Measurements from ENCODE around the gene MUS81. TPM values are rescaled to one million over a fixed set of nuclear protein-coding genes. Genes with fewer than 3 reads are reported as not detected.

Gene MUS81
- total RNA-seq, 3 donors from 2014 or later (not counting 1 experiment from before 2014, with no cell fraction given), result 71.6 to 93.4 (median 73.6) TPM

DNA sequence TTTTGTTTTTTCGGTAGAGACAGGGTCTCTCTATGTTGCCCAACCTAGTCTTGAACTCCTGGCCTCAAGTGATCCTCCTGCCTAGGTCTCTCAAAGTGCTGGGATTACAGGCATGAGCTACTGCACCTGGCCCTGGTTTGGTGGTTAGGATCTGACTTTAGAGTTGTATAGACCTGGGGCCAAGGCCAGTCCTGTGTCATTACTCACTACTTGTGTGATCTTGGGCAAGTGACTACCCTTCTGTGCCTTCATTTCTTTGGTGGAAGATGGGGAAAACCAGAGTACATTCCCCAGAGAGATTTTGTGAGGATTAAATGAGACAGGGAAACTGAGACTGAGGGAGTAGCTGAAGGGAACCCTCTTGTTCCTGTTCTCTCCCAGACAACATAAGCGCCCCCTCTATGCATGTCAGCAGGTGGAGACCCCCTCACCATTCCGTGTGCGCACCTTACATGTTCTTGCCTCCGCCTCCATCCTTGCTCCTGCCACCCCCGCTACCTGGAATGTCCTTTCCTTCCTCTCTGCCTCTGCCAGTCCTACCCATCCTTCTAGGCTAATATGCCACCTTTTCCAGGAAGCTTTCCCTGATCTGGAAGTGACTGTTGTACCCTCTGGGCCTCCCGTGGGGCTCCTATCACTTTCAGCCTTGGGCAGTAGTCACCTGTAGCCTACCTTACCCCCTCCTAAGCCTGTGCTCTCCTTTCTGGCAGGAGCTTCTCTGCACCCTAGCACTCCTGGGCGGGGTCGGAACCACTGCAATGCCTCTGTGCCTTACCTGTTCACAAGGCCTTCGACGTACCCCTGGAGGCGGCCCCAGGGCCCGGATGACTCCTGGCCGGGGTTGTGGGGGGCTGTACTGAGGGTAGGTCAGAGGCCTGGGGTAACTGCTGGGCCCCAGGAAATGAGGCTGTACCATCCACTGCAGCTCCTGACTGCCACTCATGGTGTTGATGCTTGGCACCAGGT, 36.1 kb downstream of the MUS81 start:
- intact Hi-C loops (cut with micrococcal nuclease), result no loop called here

GRCh38 chr11:65897020-65897471, 36.8 kb downstream of the MUS81 start:
- intact Hi-C loops (cut with micrococcal nuclease), result no loop called here
- Histone ChIP-seq H3K27ac (ENCODE audit: low read length) (no peak overlapping the region), H3K4me1 (ENCODE audit: control insufficient read depth, insufficient read depth, low read length) (peaks cover 62% of the 10 kb centered on the region), H3K4me3 (ENCODE audit: low read length) (no peak overlapping the region), H3K9me3 (ENCODE audit: control insufficient read depth, insufficient read depth, low read length) (no peaks in the 10 kb centered on the region), H3K27me3 (ENCODE audit: control insufficient read depth, insufficient read depth, low read length) (peaks cover 5% of the 10 kb centered on the region), H3K36me3 (ENCODE audit: control insufficient read depth, insufficient read depth, low read length) (no peaks in the 10 kb centered on the region)
- WGBS (ENCODE audit: insufficient coverage), result 95% methylated on average over 4 of the region's 4 CpGs
- Mint-ChIP-seq H3K4me3 (no peak overlapping the region), H3K27me3 (ENCODE audit: low read depth in 2 of 2) (peaks cover 0 to 3% of the 10 kb centered on the region in 2 donors), H3K9me3 (no peaks in the 10 kb centered on the region), H3K27ac (peak overlapping the region in 1 of 2 donors; percentile 26), H3K36me3 (no peaks in the 10 kb centered on the region), H3K4me1 (peaks cover 25 to 34% of the 10 kb centered on the region in 2 donors)
- ATAC-seq (no peak), DNase-seq (no peak)
- TF ChIP-seq, protein P1, sequence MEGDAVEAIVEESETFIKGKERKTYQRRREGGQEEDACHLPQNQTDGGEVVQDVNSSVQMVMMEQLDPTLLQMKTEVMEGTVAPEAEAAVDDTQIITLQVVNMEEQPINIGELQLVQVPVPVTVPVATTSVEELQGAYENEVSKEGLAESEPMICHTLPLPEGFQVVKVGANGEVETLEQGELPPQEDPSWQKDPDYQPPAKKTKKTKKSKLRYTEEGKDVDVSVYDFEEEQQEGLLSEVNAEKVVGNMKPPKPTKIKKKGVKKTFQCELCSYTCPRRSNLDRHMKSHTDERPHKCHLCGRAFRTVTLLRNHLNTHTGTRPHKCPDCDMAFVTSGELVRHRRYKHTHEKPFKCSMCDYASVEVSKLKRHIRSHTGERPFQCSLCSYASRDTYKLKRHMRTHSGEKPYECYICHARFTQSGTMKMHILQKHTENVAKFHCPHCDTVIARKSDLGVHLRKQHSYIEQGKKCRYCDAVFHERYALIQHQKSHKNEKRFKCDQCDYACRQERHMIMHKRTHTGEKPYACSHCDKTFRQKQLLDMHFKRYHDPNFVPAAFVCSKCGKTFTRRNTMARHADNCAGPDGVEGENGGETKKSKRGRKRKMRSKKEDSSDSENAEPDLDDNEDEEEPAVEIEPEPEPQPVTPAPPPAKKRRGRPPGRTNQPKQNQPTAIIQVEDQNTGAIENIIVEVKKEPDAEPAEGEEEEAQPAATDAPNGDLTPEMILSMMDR (IDR thresholded peaks at IDR 0.05), result no peak

More for the DNA sequence above, 36.1 kb downstream of the MUS81 start:
- no peak overlapping the region for H3K27ac ChIP-seq (ENCODE audit: low read length)
- peaks cover 5% of the 10 kb centered on the region for H3K27me3 ChIP-seq (ENCODE audit: control insufficient read depth, insufficient read depth, low read length)
- DNase-seq, result no peak
- peaks cover 62% of the 10 kb centered on the region for H3K4me1 ChIP-seq (ENCODE audit: control insufficient read depth, insufficient read depth, low read length)
- WGBS (ENCODE audit: insufficient coverage), result 96% methylated on average over 14 of the region's 14 CpGs
- H3K36me3 Mint-ChIP-seq, result no peaks in the 10 kb centered on the region
- ATAC-seq, result no peak
- H3K36me3 ChIP-seq (ENCODE audit: control insufficient read depth, insufficient read depth, low read length), result no peaks in the 10 kb centered on the region
- TF ChIP-seq, protein P1 (IDR thresholded peaks at IDR 0.05), result no peak
- no peak overlapping the region for H3K4me3 Mint-ChIP-seq
- no peaks in the 10 kb centered on the region for H3K9me3 Mint-ChIP-seq
- H3K4me1 Mint-ChIP-seq, result peaks cover 20 to 32% of the 10 kb centered on the region in 2 donors
- no peaks in the 10 kb centered on the region for H3K9me3 ChIP-seq (ENCODE audit: control insufficient read depth, insufficient read depth, low read length)
- H3K4me3 ChIP-seq (ENCODE audit: low read length), result no peak overlapping the region
- H3K27me3 Mint-ChIP-seq (ENCODE audit: low read depth in 2 of 2), result peaks cover 0 to 2% of the 10 kb centered on the region in 2 donors
- peak overlapping the region in 1 of 2 donors; percentile 41 for H3K27ac Mint-ChIP-seq

DNA sequence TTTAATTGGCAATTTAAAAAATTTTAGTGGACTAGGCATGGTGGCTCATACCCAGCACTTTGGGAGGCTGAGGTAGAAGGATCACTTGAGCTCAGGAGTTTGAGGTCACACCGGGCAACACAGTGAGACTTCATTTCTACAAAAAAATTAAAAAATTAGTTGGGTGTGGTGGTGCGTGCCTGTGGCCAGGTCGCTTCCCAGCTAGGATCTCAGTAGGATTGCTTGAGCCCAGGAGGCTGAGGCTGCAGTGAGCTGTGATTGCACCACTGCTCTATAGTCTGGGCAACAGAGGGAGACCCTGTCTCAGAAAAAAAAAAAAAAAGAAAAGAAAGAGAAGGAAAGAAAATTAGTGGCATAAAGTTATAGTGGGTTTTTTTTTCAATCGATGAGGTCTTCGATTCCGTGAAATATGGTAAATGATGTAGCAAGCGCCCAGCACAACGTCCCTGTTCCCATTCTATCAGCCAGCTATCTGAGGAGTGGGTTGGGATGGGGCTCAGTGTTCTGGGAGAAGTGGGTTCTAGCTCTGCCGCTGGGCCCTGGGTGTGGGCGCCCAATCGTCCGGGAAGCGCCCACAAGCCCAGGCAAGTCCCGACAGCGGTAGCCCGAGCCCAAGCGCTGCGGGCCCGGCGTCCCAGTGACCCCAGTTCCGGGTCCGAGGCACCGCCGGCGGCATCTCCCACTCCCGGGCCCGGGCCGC, 38.6 kb downstream of the MUS81 start:
- WGBS (ENCODE audit: insufficient coverage), result 30% methylated on average over 28 of the region's 28 CpGs
- H3K4me1 Mint-ChIP-seq, result peaks cover 18 to 31% of the 10 kb centered on the region in 2 donors
- no peak overlapping the region for H3K4me3 ChIP-seq (ENCODE audit: low read length)
- TF ChIP-seq, protein P1 (IDR thresholded peaks at IDR 0.05), result no peak
- no peak for ATAC-seq
- H3K9me3 Mint-ChIP-seq, result no peaks in the 10 kb centered on the region
- H3K27ac ChIP-seq (ENCODE audit: low read length), result no peak overlapping the region
- H3K27me3 Mint-ChIP-seq (ENCODE audit: low read depth in 2 of 2), result peaks cover 0 to 5% of the 10 kb centered on the region in 2 donors
- intact Hi-C loops (cut with micrococcal nuclease), result no loop called here
- no peaks in the 10 kb centered on the region for H3K36me3 Mint-ChIP-seq
- H3K27ac Mint-ChIP-seq, result peak overlapping the region; percentile 66 to 98
- H3K4me1 ChIP-seq (ENCODE audit: control insufficient read depth, insufficient read depth, low read length), result peaks cover 50% of the 10 kb centered on the region
- H3K9me3 ChIP-seq (ENCODE audit: control insufficient read depth, insufficient read depth, low read length), result no peaks in the 10 kb centered on the region
- no peaks in the 10 kb centered on the region for H3K36me3 ChIP-seq (ENCODE audit: control insufficient read depth, insufficient read depth, low read length)
- peak overlapping the region; percentile 88 for H3K4me3 Mint-ChIP-seq
- DNase-seq, result no peak
- H3K27me3 ChIP-seq (ENCODE audit: control insufficient read depth, insufficient read depth, low read length), result peaks cover 5% of the 10 kb centered on the region
